Hematopoietic multipotent progenitor cell treated with erythropoietin and hydrocortisone succinate and interleukin-3 and kit ligand, for 6 days (in vitro differentiated cells): ENCODE results near the gene DIRAS1.
"Not testable (repeated sequence)": the region's sequence is repeated elsewhere in the genome, so short reads cannot be mapped to it uniquely, and the experiment has no call there.

Experiments used
- DNase-seq: peaks from one replicate; pipeline ENCODE4 v3.0.0-alpha.2; 2015

DIRAS1 gene

GRCh38 chr19:2726160-2726855, 5.1 kb upstream of the DIRAS1 start:
- DNase-seq, result no peak

- no peak for DNase-seq
Measured at GRCh38 chr19:2724148-2724557, 3.0 kb upstream of the DIRAS1 start.

GRCh38 chr19:2723747-2724146, 2.6 kb upstream of the DIRAS1 start:
- DNase-seq, result no peak

GRCh38 chr19:2723345-2723715, 2.2 kb upstream of the DIRAS1 start:
- DNase-seq, result no peak

- no peak for DNase-seq
Measured at GRCh38 chr19:2722541-2723344, 1.6 kb upstream of the DIRAS1 start.

GRCh38 chr19:2721570-2722540, 683 bp upstream of the DIRAS1 start:
- DNase-seq, result no peak

GRCh38 chr19:2719920-2720776, 1.0 kb downstream of the DIRAS1 start:
- DNase-seq, result peak; percentile 58

GRCh38 chr19:2719232-2719735, 1.9 kb downstream of the DIRAS1 start:
- DNase-seq, result no peak

GRCh38 chr19:2717638-2718541, 3.3 kb downstream of the DIRAS1 start:
- DNase-seq, result no peak

- DNase-seq, result no peak
Measured at GRCh38 chr19:2716722-2717637, 4.2 kb downstream of the DIRAS1 start.

GRCh38 chr19:2716275-2716650, 4.9 kb downstream of the DIRAS1 start:
- DNase-seq, result no peak

- DNase-seq, result no peak
Measured at GRCh38 chr19:2715470-2716274, 5.5 kb downstream of the DIRAS1 start.

GRCh38 chr19:2714531-2715269, 6.5 kb downstream of the DIRAS1 start:
- DNase-seq, result no peak

- not testable (repeated sequence) for DNase-seq
Measured at GRCh38 chr19:2714102-2714501, 7.1 kb downstream of the DIRAS1 start.

GRCh38 chr19:2713170-2713569, 8.0 kb downstream of the DIRAS1 start:
- not testable (repeated sequence) for DNase-seq

GRCh38 chr19:2711875-2712205, 9.3 kb downstream of the DIRAS1 start:
- no peak for DNase-seq

GRCh38 chr19:2711172-2711874, 9.8 kb downstream of the DIRAS1 start:
- no peak for DNase-seq

GRCh38 chr19:2706251-2706650, 14.9 kb downstream of the DIRAS1 start:
- DNase-seq, result no peak
